Heart left ventricle (tissue), 16 donors: ENCODE measurements around the gene ULK4. TPM values are rescaled to one million over a fixed set of nuclear protein-coding genes. Genes with fewer than 3 reads are reported as not detected.

Experiments used
- ATAC-seq, 4 donors: fragments of 200-7000 bp; cut with Tn5 transposase; one replicate each; pipeline ENCODE4 v1.9.1; 2020 to 2022; ENCODE audit warnings: moderate library complexity in 4 of 4, mild to moderate bottlenecking in 3 of 4, moderate number of reproducible peaks in 1 of 4
- DNase-seq, 5 donors: peaks; one replicate each; pipeline ENCODE4 v3.0.0-alpha.2; 2020
- H3K27ac ChIP-seq, 12 donors: fragments of 200-600 bp; sonication (generic) in 4 of 12; one replicate each; pipeline versions ENCODE4 v1.5.0 to v1.8.0; 2016 to 2022; ENCODE audit warnings: mild to moderate bottlenecking in 2 of 12
- H3K27me3 ChIP-seq, 9 donors: fragments of 200-600 bp; sonication (generic) in 2 of 9; one replicate each; pipeline versions ENCODE4 v1.5.1 to v1.8.0; 2016 to 2022; ENCODE audit warnings: mild to moderate bottlenecking in 3 of 9
- H3K36me3 ChIP-seq, 9 donors: fragments of 200-600 bp; sonication (generic) in 2 of 9; one replicate each; pipeline versions ENCODE4 v1.5.0 to v1.8.0; 2018 to 2022; ENCODE audit warnings: mild to moderate bottlenecking in 2 of 9
- H3K4me1 ChIP-seq, 12 donors: fragments of 200-600 bp; sonication (generic) in 4 of 12; one replicate each; pipeline versions ENCODE4 v1.5.0 to v1.8.0; 2016 to 2022; ENCODE audit warnings: mild to moderate bottlenecking in 3 of 12
- H3K4me3 ChIP-seq, 12 donors: fragments of 200-600 bp; sonication (generic) in 4 of 12; one replicate each; pipeline versions ENCODE4 v1.5.0 to v1.8.0; 2017 to 2022; ENCODE audit warnings: mild to moderate bottlenecking in 9 of 12, moderate library complexity in 4 of 12
- H3K9me3 ChIP-seq, 12 donors: fragments of 200-600 bp; sonication (generic) in 4 of 12; one replicate each; pipeline versions ENCODE4 v1.5.0 to v1.8.0; 2016 to 2022; ENCODE audit warnings: mild to moderate bottlenecking in 1 of 12
- CTCF ChIP-seq, 12 donors: fragments of 200-600 bp; sonication (generic) in 4 of 12; IDR thresholded peaks; one replicate each; pipeline versions ENCODE4 v1.5.0 to v1.8.0; 2018 to 2022; ENCODE audit warnings: antibody characterized with exemption in 12 of 12, mild to moderate bottlenecking in 5 of 12
- POLR2A ChIP-seq, 2 donors: fragments of 450-650 bp; IDR thresholded peaks; one replicate each; pipeline ENCODE4 v1.6.1; 2017; ENCODE audit warnings: antibody characterized with exemption in 2 of 2, mild to moderate bottlenecking in 2 of 2, moderate library complexity in 2 of 2
- WGBS, 4 donors: extraction: QIAGEN DNeasy Blood & Tissue Kit in 2 of 4; methylation state at CpG; one replicate each; pipeline versions ENCODE4 v1.1.5 to v1.1.7; 2013 to 2018; 5-methylcytosine and 5-hydroxymethylcytosine counted together
- intact Hi-C, 10 donors: fragments of 100-400 bp; cut with DNase I; formaldehyde crosslinking; loops; one replicate each; pipeline versions ENCODE4 v1.11.1 to v1.14.2; 2022
- polyA plus RNA-seq, 2 donors: library from polyadenylated mRNA; stranded (reverse); fragments of 200-250 nt; gene quantifications; one replicate each; pipeline ENCODE4 v1.2.3, GENCODE V29; 2013
- total RNA-seq, 9 donors: library from RNA; depleted of rRNA in 2 of 9; stranded (reverse); fragments of >200 nt in 2 of 9; fragmentation: NEBNext Ultra II Directional in 3 of 9; extraction: Animal tissue kit (Norgen Biotek cat#: 25700) in 3 of 9; gene quantifications; one replicate each; pipeline versions ENCODE4 v1.1.0 to v1.2.4, GENCODE V29; 2016 to 2023
- donor health status: ischemic (EF 13 %, LVEDD 7.1; RV severe dilation, severe dysfunction).
- donor health status: healthy with polysubstance abuse.
- donor health status: DM: no; HTN: yes; CAD: no.
- donor health status: DM: no; HTN: no; CAD: no.
- donor health status: ischemic (EF 25% LVEDD 6.9; RV normal size, moderate dysfunction).
- donor health status: ischemic (EF 25% LVEDD 5.7; RV mildly dilated, moderate dysfunction).
- donor health status: healthy.
- donor health status: DM: yes; HTN: yes; CAD: no.
- donor health status: ischemic (EF 35%, LVEDD 5.7; RV mildly dilated, moderate dysfunction).
- donor health status: nonischemic (EF 11% LVEDD 7.7; RV severe dilation, severe dysfunction).
- donor health status: DM: yes; HTN: yes; CAD: no.
- donor health status: PGD.
- donor health status: ischemic (EF 29% LVEDD 5.4; RV normal size, mild dysfunction).
- donor health status: nonischemic (EF 23%, LVEDD 6.1; RV moderate dilation, normal function).

The ULK4 gene
- total and polyA plus RNA-seq, 11 donors = 0.91 to 6.1 (median 2.1) TPM

GRCh38 chr3:41508063-41508696 is 453.7 kb downstream of the ULK4 start:
- whole genome bisulfite sequencing, 4 donors = 88 to 100% (median 92%) methylated on average over 3 to 7 of the region's 7 CpGs
- no peak for ATAC-seq
- TF ChIP-seq POLR2A (IDR thresholded peaks at IDR 0.05) (no peak), CTCF (IDR thresholded peaks at IDR 0.05) (no peak)

GRCh38 chr3:41507336-41508062 is 454.4 kb downstream of the ULK4 start:
- Histone ChIP-seq H3K36me3 (no peaks in the 10 kb centered on the region), H3K4me3 (no peak overlapping the region), H3K27me3 (no peaks in the 10 kb centered on the region), H3K9me3 (peaks cover 0 to 33% (median 8%) of the 10 kb centered on the region in 12 donors), H3K27ac (no peak overlapping the region), H3K4me1 (peaks cover 0 to 3% (median 0%) of the 10 kb centered on the region in 12 donors)
- TF ChIP-seq CTCF (IDR thresholded peaks at IDR 0.05) (no peak), POLR2A (IDR thresholded peaks at IDR 0.05) (no peak)
- 63 to 82% (median 76%) methylated on average over 2 of the region's 2 CpGs for WGBS, 4 donors
- intact Hi-C loops = no loop called here
- ATAC-seq (no peak), DNase-seq (no peak)

More at GRCh38 chr3:41508063-41508696, 453.7 kb downstream of the ULK4 start:
- Histone ChIP-seq H3K27me3 (no peaks in the 10 kb centered on the region), H3K4me1 (peaks cover 0 to 3% (median 0%) of the 10 kb centered on the region in 12 donors), H3K36me3 (no peaks in the 10 kb centered on the region), H3K27ac (no peak overlapping the region), H3K9me3 (peaks cover 0 to 38% (median 8%) of the 10 kb centered on the region in 12 donors), H3K4me3 (no peak overlapping the region)
- DNase-seq = no peak
- intact Hi-C loops = no loop called here

GRCh38 chr3:41503998-41504623 is 457.8 kb downstream of the ULK4 start:
- intact Hi-C loops = no loop called here
- TF ChIP-seq POLR2A (IDR thresholded peaks at IDR 0.05) = no peak
- no peak for TF ChIP-seq CTCF (IDR thresholded peaks at IDR 0.05)
- Histone ChIP-seq H3K4me1 (peaks cover 0 to 3% (median 0%) of the 10 kb centered on the region in 12 donors), H3K36me3 (no peaks in the 10 kb centered on the region), H3K4me3 (no peak overlapping the region), H3K9me3 (peaks cover 0 to 9% (median 2%) of the 10 kb centered on the region in 12 donors), H3K27me3 (no peaks in the 10 kb centered on the region), H3K27ac (no peak overlapping the region)
- DNase-seq = no peak
- no peak for ATAC-seq

- Histone ChIP-seq H3K27ac (no peak overlapping the region), H3K27me3 (no peaks in the 10 kb centered on the region), H3K4me1 (no peaks in the 10 kb centered on the region), H3K4me3 (no peak overlapping the region), H3K9me3 (no peaks in the 10 kb centered on the region), H3K36me3 (no peaks in the 10 kb centered on the region)
- no peak for DNase-seq
- ATAC-seq = no peak
- intact Hi-C loops = no loop called here
- TF ChIP-seq POLR2A (IDR thresholded peaks at IDR 0.05) = no peak
- no peak for TF ChIP-seq CTCF (IDR thresholded peaks at IDR 0.05)
Measured at GRCh38 chr3:41502481-41502880, 459.4 kb downstream of the ULK4 start.
